MM.1S (cell line): ENCODE measurements around the gene F13A1.

ENCODE experiments used
- CTCF ChIP-seq: fragments of 300-600 bp; sonication (generic); IDR thresholded peaks from 2 replicates; pipeline ENCODE4 v1.5.1; 2016; ENCODE audit warnings: antibody characterized with exemption, low read length, mixed read lengths
- EZH2 ChIP-seq: fragments of 300-600 bp; sonication (generic); optimal IDR thresholded peaks from 2 replicates; pipeline ENCODE3; 2017; ENCODE audit warnings: low read depth, mild to moderate bottlenecking, antibody characterized with exemption, low read length, mixed read lengths
- EZH2phosphoT487 ChIP-seq: fragments of 300-600 bp; sonication (generic); IDR thresholded peaks from 2 replicates; pipeline ENCODE4 v1.6.1; 2018; ENCODE audit warnings: antibody characterized with exemption, low read length

DNA sequence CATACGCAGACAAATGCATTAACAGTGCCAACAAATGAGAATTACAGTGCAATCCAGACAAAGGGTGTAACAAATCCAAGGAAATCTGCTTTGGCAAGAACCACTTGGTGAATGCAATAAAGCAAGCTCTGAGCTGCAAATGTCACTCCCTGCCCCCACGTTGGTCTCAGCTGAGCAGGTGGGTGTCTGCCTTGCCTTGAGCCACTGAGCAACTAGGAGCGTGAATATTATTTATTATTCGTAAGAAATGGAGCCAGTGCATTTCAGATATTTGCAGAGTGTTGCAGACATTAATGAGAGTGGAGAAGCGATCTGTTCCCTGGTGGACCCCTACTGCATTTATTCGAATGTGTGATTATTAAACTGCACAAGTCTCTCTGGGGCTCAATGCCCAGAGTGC is 36.6 kb upstream of the F13A1 start:
- TF ChIP-seq CTCF = no peak
- TF ChIP-seq EZH2 = no peak
- no peak for TF ChIP-seq EZH2phosphoT487
